H9 (cell line): ENCODE results near the gene DYRK1A. TPM values are rescaled to one million over a fixed set of nuclear protein-coding genes. Genes with fewer than 3 reads are reported as not detected.

Experiments used
- DNase-seq: peaks from one replicate; pipeline ENCODE4 v3.0.0-alpha.2; 2017
- H2AFZ ChIP-seq: one replicate; pipeline ENCODE4 v1.6.1; 2013; ENCODE audit warnings: mild to moderate bottlenecking, low read length, control low read depth, moderate library complexity
- H2AK5ac ChIP-seq: 2 replicates; pipeline ENCODE4 v1.6.1; 2013; ENCODE audit warnings: low read length, control low read depth, mixed read lengths; ENCODE audit not compliant: insufficient read length
- H2BK120ac ChIP-seq: one replicate; pipeline ENCODE4 v1.6.1; 2013; ENCODE audit warnings: low read depth, mild to moderate bottlenecking, low read length, control low read depth, inconsistent platforms; ENCODE audit not compliant: poor library complexity, severe bottlenecking
- H2BK12ac ChIP-seq: 2 replicates; pipeline ENCODE4 v1.6.1; 2013; ENCODE audit warnings: low read length, control low read depth, mixed read lengths, low read depth; ENCODE audit not compliant: insufficient read length
- H2BK15ac ChIP-seq: 2 replicates; pipeline ENCODE4 v1.6.1; 2013; ENCODE audit warnings: low read depth, low read length, control low read depth
- H2BK20ac ChIP-seq: one replicate; pipeline ENCODE4 v1.6.1; 2013; ENCODE audit warnings: low read depth, mild to moderate bottlenecking, low read length, control low read depth, inconsistent platforms; ENCODE audit not compliant: poor library complexity, severe bottlenecking
- H2BK5ac ChIP-seq: 2 replicates; pipeline ENCODE4 v1.6.1; 2013; ENCODE audit warnings: low read length, control low read depth, mixed read lengths; ENCODE audit not compliant: insufficient read length
- H3K14ac ChIP-seq: 2 replicates; pipeline ENCODE4 v1.6.1; 2013; ENCODE audit warnings: low read length, control low read depth; ENCODE audit not compliant: insufficient read depth
- H3K18ac ChIP-seq: 2 replicates; pipeline ENCODE4 v1.6.1; 2013; ENCODE audit warnings: low read depth, mild to moderate bottlenecking, mixed read lengths, low read length, control low read depth; ENCODE audit not compliant: insufficient read length
- H3K23ac ChIP-seq: 2 replicates; pipeline ENCODE4 v1.6.1; 2013; ENCODE audit warnings: low read length, control low read depth, mixed read lengths, low read depth; ENCODE audit not compliant: insufficient read length
- H3K23me2 ChIP-seq: 2 replicates; pipeline ENCODE4 v1.6.1; 2013; ENCODE audit warnings: low read depth, mild to moderate bottlenecking, mixed read lengths, low read length, control low read depth; ENCODE audit not compliant: insufficient read length, poor library complexity, severe bottlenecking
- H3K27ac ChIP-seq: 2 replicates; pipeline ENCODE4 v1.5.1; 2013; ENCODE audit warnings: low read length, control low read depth, mixed read lengths, low read depth; ENCODE audit not compliant: insufficient read length
- H3K27me3 ChIP-seq: 2 replicates; pipeline ENCODE4 v1.6.1; 2013; ENCODE audit warnings: low read length, control low read depth, inconsistent platforms; ENCODE audit not compliant: insufficient read depth
- H3K4ac ChIP-seq: 2 replicates; pipeline ENCODE4 v1.6.1; 2013; ENCODE audit warnings: low read depth, mild to moderate bottlenecking, control low read depth, inconsistent platforms, low read length, moderate library complexity
- H3K4me1 ChIP-seq: 2 replicates; pipeline ENCODE4 v1.6.1; 2013; ENCODE audit warnings: low read length, control low read depth, inconsistent platforms; ENCODE audit not compliant: insufficient read depth
- H3K4me2 ChIP-seq: 2 replicates; pipeline ENCODE4 v1.6.1; 2013; ENCODE audit warnings: low read length, control low read depth, mixed read lengths; ENCODE audit not compliant: insufficient read length, insufficient read depth
- H3K56ac ChIP-seq: 2 replicates; pipeline ENCODE4 v1.6.1; 2013; ENCODE audit warnings: low read depth, mild to moderate bottlenecking, mixed read lengths, low read length, control low read depth; ENCODE audit not compliant: insufficient read length
- H3K79me1 ChIP-seq: 2 replicates; pipeline ENCODE4 v1.6.1; 2013; ENCODE audit warnings: low read depth, mild to moderate bottlenecking, moderate library complexity, low read length, control low read depth, inconsistent platforms; ENCODE audit not compliant: insufficient read depth, poor library complexity, severe bottlenecking
- H3K79me2 ChIP-seq: 2 replicates; pipeline ENCODE4 v1.6.1; 2013; ENCODE audit warnings: low read length, control low read depth, inconsistent platforms; ENCODE audit not compliant: insufficient read depth
- H3K9ac ChIP-seq: 2 replicates; pipeline ENCODE4 v1.6.1; 2013; ENCODE audit warnings: low read length, control low read depth, mixed read lengths; ENCODE audit not compliant: insufficient read length; ENCODE audit errors: extremely low read depth
- H3K9me3 ChIP-seq: one replicate; pipeline ENCODE4 v1.6.1; 2013; ENCODE audit warnings: low read depth, low read length, inconsistent platforms; ENCODE audit not compliant: control insufficient read depth
- H3T11ph ChIP-seq: one replicate; pipeline ENCODE4 v1.6.1; 2013; ENCODE audit warnings: mild to moderate bottlenecking, low read length, control low read depth, inconsistent platforms
- H4K20me1 ChIP-seq: one replicate; pipeline ENCODE4 v1.6.1; 2013; ENCODE audit not compliant: control insufficient read depth, insufficient read length, insufficient read depth
- H4K5ac ChIP-seq: 2 replicates; pipeline ENCODE4 v1.6.1; 2013; ENCODE audit warnings: low read depth, mild to moderate bottlenecking, mixed read lengths, low read length, control low read depth; ENCODE audit not compliant: insufficient read length
- H4K8ac ChIP-seq: replicated peaks from 2 replicates; pipeline ENCODE4 v1.6.1; 2013; ENCODE audit warnings: low read length, control low read depth, mixed read lengths, low read depth; ENCODE audit not compliant: insufficient read length
- H4K91ac ChIP-seq: 2 replicates; pipeline ENCODE4 v1.6.1; 2013; ENCODE audit warnings: low read depth, mild to moderate bottlenecking, moderate library complexity, mixed read lengths, low read length, control low read depth; ENCODE audit not compliant: insufficient read length
- H3K27ac Mint-ChIP-seq, 3 experiments: 2 replicates in 2 of 3; 3 replicates in 1 of 3; pipeline ENCODE4 v1.8.0; 2020 to 2021; ENCODE audit warnings: mixed read lengths in 3 of 3, mild to moderate bottlenecking in 1 of 3, moderate library complexity in 1 of 3
- H3K27me3 Mint-ChIP-seq: 2 replicates; pipeline ENCODE4 v1.8.0; 2021; ENCODE audit warnings: low read depth, mild to moderate bottlenecking, moderate library complexity, mixed read lengths
- H3K36me3 Mint-ChIP-seq, 3 experiments: 2 replicates in 2 of 3; 3 replicates in 1 of 3; pipeline ENCODE4 v1.8.0; 2020 to 2021; ENCODE audit warnings: low read depth in 3 of 3, mixed read lengths in 3 of 3; ENCODE audit not compliant: insufficient read depth in 1 of 3
- H3K4me1 Mint-ChIP-seq, 2 experiments: 2 replicates each; pipeline ENCODE4 v1.8.0; 2020; ENCODE audit warnings: mixed read lengths in 2 of 2
- H3K4me3 Mint-ChIP-seq, 2 experiments: 2 replicates in 1 of 2; 3 replicates in 1 of 2; pipeline ENCODE4 v1.8.0; 2020 to 2021; ENCODE audit warnings: mild to moderate bottlenecking in 2 of 2, mixed read lengths in 2 of 2, moderate library complexity in 1 of 2
- H3K9me3 Mint-ChIP-seq, 2 experiments: 2 replicates in 1 of 2; 3 replicates in 1 of 2; pipeline ENCODE4 v1.8.0; 2020; ENCODE audit warnings: mild to moderate bottlenecking in 2 of 2, mixed read lengths in 2 of 2, moderate library complexity in 1 of 2
- CTCF ChIP-seq: fragments of 200-600 bp; sonication (generic); conservative IDR thresholded peaks from 3 replicates; pipeline ENCODE4 v1.8.0; 2021; ENCODE audit warnings: antibody characterized with exemption, mild to moderate bottlenecking
- WGBS: extraction: QIAGEN DNeasy Blood & Tissue Kit; methylation state at CpG from one replicate; pipeline ENCODE4 v1.1.7; 2013; ENCODE audit warnings: missing lambda C conversion rate, low lambda C conversion rate, mixed read lengths; ENCODE audit not compliant: insufficient read length; ENCODE audit errors: extremely low coverage; 5-methylcytosine and 5-hydroxymethylcytosine counted together
- total RNA-seq: library from RNA; stranded (reverse); gene quantifications from 2 replicates; pipeline ENCODE4 v1.2.1, GENCODE V29; 2021

DYRK1A gene
- total RNA-seq, 1 experiment from 2014 or later = 73.6 TPM

DNA sequence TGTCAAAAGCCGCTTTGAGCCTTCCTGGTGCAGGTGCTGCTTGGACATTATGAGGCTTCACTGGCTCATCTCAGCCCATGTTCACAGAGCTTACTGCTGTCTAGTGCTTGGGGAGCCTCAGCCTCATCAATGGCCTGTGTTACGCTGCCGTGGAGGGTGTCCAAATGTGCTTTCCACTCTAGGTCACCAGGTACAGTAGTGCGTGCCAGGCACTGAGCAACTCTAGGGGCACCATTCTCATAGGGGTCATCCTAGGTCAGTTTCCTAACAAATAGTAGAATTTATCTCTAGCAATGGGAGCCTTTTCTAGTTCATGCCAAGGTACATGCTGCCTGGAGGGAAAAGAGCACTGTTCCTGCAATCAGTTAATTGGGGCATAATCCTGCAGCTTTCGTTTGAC lies 193.8 kb downstream of the DYRK1A start:
- Mint-ChIP-seq H3K9me3 (no peaks in the 10 kb centered on the region; a peak in 1 of 5 replicates), H3K27me3 (peaks cover 14% of the 10 kb centered on the region), H3K4me3 (no peak overlapping the region), H3K27ac (no peak overlapping the region; a peak in 1 of 7 replicates), H3K4me1 (peaks cover 14% of the 10 kb centered on the region in 2 experiments), H3K36me3 (no peaks in the 10 kb centered on the region; a peak in 1 of 7 replicates)
- Histone ChIP-seq H2BK5ac (no peak overlapping the region), H3K4ac (no peak overlapping the region), H3K27me3 (no peaks in the 10 kb centered on the region), H2BK20ac (no peak overlapping the region), H3K27ac (no peak overlapping the region), H2BK120ac (no peak overlapping the region), H4K5ac (no peak overlapping the region), H2BK15ac (no peak overlapping the region), H3K18ac (no peak overlapping the region), H2AK5ac (no peak overlapping the region), H4K20me1 (no peaks in the 10 kb centered on the region), H2BK12ac (no peak overlapping the region), H2AFZ (no peak overlapping the region), H3K79me1 (no peaks in the 10 kb centered on the region), H3K9me3 (no peaks in the 10 kb centered on the region), H3K56ac (no peak overlapping the region), H3K79me2 (no peaks in the 10 kb centered on the region), H3K4me2 (no peak overlapping the region), H3K23ac (no peak overlapping the region), H4K8ac (no peak overlapping the region), H3K4me1 (peaks cover 4% of the 10 kb centered on the region; the same call in 1 of the 2 replicates), H3T11ph (no peak overlapping the region), H4K91ac (no peak overlapping the region), H3K14ac (no peak overlapping the region), H3K23me2 (peaks cover 3% of the 10 kb centered on the region), H3K9ac (no peak overlapping the region)
- no peak for DNase-seq
- no peak for TF ChIP-seq CTCF
- WGBS = no CpG with 5 or more reads among the region's 5 CpGs
